Fibroblast of lung (primary cell): ENCODE data around the gene POTEM. TPM values are rescaled to one million over a fixed set of nuclear protein-coding genes. Genes with fewer than 3 reads are reported as not detected.
"Not testable (repeated sequence)": the region's sequence is repeated elsewhere in the genome, so short reads cannot be mapped to it uniquely, and the experiment has no call there.

Experiments used
- DNase-seq, 2 donors: peaks; one replicate each; pipeline versions ENCODE4 v3.0.0 to v3.0.0-alpha.2; 2010; ENCODE audit warnings: low read depth in 2 of 2
- H2AFZ ChIP-seq: 2 replicates; pipeline ENCODE4 v1.5.1; 2012; ENCODE audit warnings: low read length, control low read depth, inconsistent platforms
- H3K27ac ChIP-seq: 2 replicates; pipeline ENCODE4 v1.5.1; 2011; ENCODE audit warnings: low read length, control low read depth; ENCODE audit not compliant: insufficient read depth
- H3K27me3 ChIP-seq: 2 replicates; pipeline ENCODE4 v1.5.1; 2011; ENCODE audit warnings: mild to moderate bottlenecking, low read length; ENCODE audit not compliant: control insufficient read depth, insufficient read depth
- H3K36me3 ChIP-seq: 2 replicates; pipeline ENCODE4 v1.5.1; 2011; ENCODE audit warnings: low read length; ENCODE audit not compliant: control insufficient read depth, insufficient read depth
- H3K4me1 ChIP-seq: 2 replicates; pipeline ENCODE4 v1.5.1; 2011; ENCODE audit warnings: low read length; ENCODE audit not compliant: control insufficient read depth, insufficient read depth; ENCODE audit errors: extremely low read depth
- H3K4me2 ChIP-seq: 2 replicates; pipeline ENCODE4 v1.5.1; 2011; ENCODE audit warnings: low read length, control low read depth; ENCODE audit not compliant: insufficient read depth; ENCODE audit errors: extremely low read depth
- H3K4me3 ChIP-seq, 4 experiments: fragments of 200-600 bp in 1 of 4; sonication (generic) in 1 of 4; replicated peaks in 1 of 4; 2 replicates each; pipeline ENCODE4 v1.5.1; 2011 to 2016; ENCODE audit warnings: low read length in 4 of 4, low read depth in 3 of 4, mild to moderate bottlenecking in 3 of 4, control low read depth in 2 of 4, inconsistent platforms in 1 of 4, mixed read lengths in 1 of 4; ENCODE audit not compliant: insufficient read depth in 1 of 4; ENCODE audit errors: control extremely low read depth in 1 of 4
- H3K79me2 ChIP-seq: 2 replicates; pipeline ENCODE4 v1.5.1; 2012; ENCODE audit warnings: mild to moderate bottlenecking, low read length, inconsistent platforms; ENCODE audit not compliant: control insufficient read depth, insufficient read depth
- H3K9ac ChIP-seq: 2 replicates; pipeline ENCODE4 v1.5.1; 2011; ENCODE audit warnings: mild to moderate bottlenecking, low read length, control low read depth; ENCODE audit not compliant: insufficient read depth
- H3K9me3 ChIP-seq: 2 replicates; pipeline ENCODE4 v1.5.1; 2012; ENCODE audit warnings: low read depth, low read length; ENCODE audit not compliant: control insufficient read depth, insufficient read depth
- H4K20me1 ChIP-seq: 2 replicates; pipeline ENCODE4 v1.5.1; 2011; ENCODE audit warnings: low read length; ENCODE audit not compliant: control insufficient read depth, insufficient read depth; ENCODE audit errors: extremely low read depth
- polyA plus RNA-seq, 2 donors: library from polyadenylated mRNA; depleted of rRNA in 1 of 2; stranded (reverse) in 1 of 2; unstranded in 1 of 2; fragments of >200 nt; gene quantifications; 2 replicates each; pipeline ENCODE4 v1.2.1, GENCODE V29; 2011 to 2012; ENCODE audit warnings: missing spikeins in 1 of 2
- total RNA-seq: library from RNA; depleted of rRNA; stranded (reverse); fragments of >200 nt; gene quantifications from 2 replicates; pipeline ENCODE4 v1.2.1, GENCODE V29; 2014

The POTEM gene
- total and polyA plus RNA-seq, 2 donors (not counting 1 experiment from before 2014, with no cell fraction given) = not detected

DNA sequence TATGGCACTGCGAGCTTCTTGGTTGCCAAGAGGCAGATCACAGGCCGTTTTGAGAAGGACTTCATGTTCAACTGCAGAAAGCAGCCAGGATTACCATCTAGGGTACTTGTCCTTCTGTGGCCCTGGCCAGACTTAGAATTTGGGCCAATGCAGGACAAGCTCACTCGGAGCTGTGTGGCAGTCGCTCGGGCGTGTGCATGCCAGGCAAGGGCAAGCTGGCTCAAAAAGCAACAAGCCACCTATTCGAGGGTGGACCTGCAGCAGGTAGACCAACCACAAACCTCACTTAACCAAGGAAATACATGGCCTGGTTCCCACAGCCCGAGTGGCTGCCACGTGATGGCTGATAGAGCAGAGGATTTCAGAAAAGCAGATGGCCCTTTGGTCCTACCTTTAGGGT lies 39.3 kb downstream of the POTEM start:
- not testable (repeated sequence) for H4K20me1 ChIP-seq, DNase-seq, H3K4me1 ChIP-seq

DNA sequence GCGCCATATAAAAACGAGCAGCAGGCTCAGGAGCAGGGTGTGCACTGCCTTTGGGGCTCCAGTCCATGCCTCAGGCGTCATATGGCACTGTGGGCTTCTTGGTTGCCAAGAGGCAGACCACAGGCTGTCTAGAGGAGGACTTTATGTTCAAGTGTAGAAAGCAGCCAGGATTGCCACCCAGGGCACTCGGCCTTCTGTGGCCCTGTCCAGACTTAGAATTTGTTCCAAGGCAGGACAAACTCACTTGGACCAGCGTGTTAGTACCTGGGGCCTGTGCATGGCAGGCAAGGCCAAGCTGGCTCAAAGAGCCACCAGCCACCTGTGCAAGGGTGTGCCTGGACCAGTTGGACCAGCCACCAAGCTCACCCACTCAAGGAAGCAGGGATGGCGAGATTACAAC lies 40.4 kb downstream of the POTEM start:
- H3K4me2 ChIP-seq, DNase-seq, H3K9ac ChIP-seq, H3K79me2 ChIP-seq, H3K27ac ChIP-seq, H4K20me1 ChIP-seq, H3K4me3 ChIP-seq, H2AFZ ChIP-seq, H3K27me3 ChIP-seq, H3K4me1 ChIP-seq, H3K36me3 ChIP-seq, H3K9me3 ChIP-seq: not testable (repeated sequence)

More for the DNA sequence above, 39.3 kb downstream of the POTEM start:
- not testable (repeated sequence) for H3K27me3 ChIP-seq, H3K79me2 ChIP-seq, H3K27ac ChIP-seq, H3K9ac ChIP-seq, H3K9me3 ChIP-seq, H3K4me3 ChIP-seq, H2AFZ ChIP-seq, H3K36me3 ChIP-seq, H3K4me2 ChIP-seq

DNA sequence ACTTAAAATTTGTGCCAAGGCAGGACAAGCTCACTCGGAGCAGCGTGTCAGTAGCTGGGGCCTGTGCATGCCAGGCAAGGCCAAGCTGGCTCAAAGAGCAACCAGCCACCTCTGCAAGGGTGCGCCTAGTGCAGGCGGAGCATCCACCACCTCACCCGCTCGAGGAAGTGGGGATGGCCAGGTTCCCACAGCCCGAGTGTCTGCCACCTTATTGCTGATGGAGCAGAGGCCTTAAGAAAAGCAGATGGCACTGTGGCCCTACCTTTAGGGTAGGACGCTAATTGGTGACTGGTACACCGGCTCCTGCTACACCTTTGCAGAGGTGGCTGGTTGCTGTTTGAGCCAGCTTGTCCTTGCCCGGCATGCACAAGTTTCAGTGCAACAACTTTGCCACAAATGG lies 43.8 kb downstream of the POTEM start:
- H3K4me2 ChIP-seq, H3K4me3 ChIP-seq, H3K4me1 ChIP-seq, H3K27ac ChIP-seq, DNase-seq, H2AFZ ChIP-seq, H3K36me3 ChIP-seq, H4K20me1 ChIP-seq, H3K9ac ChIP-seq, H3K9me3 ChIP-seq, H3K79me2 ChIP-seq, H3K27me3 ChIP-seq: not testable (repeated sequence)

DNA sequence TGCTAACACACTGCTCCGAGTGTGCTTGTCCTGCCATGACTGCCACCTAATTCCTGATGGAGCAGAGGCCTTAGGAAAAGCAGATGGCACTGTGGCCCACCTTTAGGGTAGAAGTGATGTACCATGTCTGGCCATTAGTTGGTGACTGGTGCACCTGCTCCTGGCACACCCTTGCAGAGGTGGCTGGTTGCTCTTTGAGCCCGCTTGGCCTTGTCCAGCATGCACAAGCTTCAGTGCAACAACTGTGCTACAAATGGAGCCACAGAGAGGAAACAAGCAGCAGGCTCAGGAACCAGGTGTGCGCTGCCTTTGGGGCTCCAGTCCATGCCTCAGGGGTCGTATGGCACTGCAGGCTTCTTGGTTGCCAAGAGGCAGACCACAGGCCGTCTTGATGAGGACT lies 44.5 kb downstream of the POTEM start:
- not testable (repeated sequence) for DNase-seq

DNA sequence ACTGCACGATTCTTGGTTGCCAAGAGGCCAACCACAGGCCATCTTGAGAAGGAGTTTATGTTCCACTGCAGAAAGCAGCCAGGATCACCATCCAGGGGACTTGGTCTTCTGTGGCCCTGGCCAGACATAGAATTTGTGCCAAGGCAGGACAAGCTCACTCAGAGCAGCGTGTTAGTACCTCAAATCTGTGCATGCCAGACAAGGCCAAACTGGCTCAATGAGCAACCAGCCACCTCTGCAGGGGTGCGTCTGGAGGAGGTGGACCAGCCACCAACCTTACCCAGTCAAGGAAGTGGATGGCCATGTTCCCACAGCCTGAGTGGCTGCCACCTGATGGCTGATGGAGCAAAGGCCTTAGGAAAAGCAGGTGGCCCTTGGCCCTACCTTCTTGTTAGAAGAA lies 48.0 kb downstream of the POTEM start:
- not testable (repeated sequence) for H3K4me1 ChIP-seq, H3K9ac ChIP-seq, H3K27me3 ChIP-seq, H3K4me3 ChIP-seq, H3K36me3 ChIP-seq, H3K9me3 ChIP-seq, H3K79me2 ChIP-seq, H3K4me2 ChIP-seq, H3K27ac ChIP-seq, H2AFZ ChIP-seq, H4K20me1 ChIP-seq, DNase-seq

More for the DNA sequence above, 44.5 kb downstream of the POTEM start:
- not testable (repeated sequence) for H3K9ac ChIP-seq, H3K4me1 ChIP-seq, H3K79me2 ChIP-seq, H3K36me3 ChIP-seq, H3K27ac ChIP-seq, H2AFZ ChIP-seq, H3K4me2 ChIP-seq, H3K4me3 ChIP-seq, H3K9me3 ChIP-seq, H4K20me1 ChIP-seq, H3K27me3 ChIP-seq

DNA sequence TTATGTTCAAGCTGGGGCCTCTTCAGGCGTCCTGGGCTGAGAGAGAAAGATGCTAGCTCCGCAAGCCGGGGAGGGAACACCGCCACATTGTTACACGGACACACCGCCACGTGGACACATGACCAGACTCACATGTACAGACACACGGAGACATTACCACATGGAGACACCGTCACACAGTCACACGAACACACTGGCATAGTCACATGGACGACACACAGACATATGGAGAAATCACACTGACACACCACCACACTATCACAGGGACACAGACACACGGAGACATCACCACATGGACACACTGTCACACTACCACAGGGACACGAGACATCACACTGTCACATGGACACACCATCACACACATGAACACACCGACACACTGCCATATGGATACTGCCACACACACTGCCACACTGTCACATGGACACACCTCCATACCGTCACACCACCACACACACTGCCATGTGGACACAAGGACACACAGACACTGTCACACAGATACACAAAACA lies 57.9 kb downstream of the POTEM start:
- H2AFZ ChIP-seq, H3K27ac ChIP-seq, DNase-seq, H3K9me3 ChIP-seq, H3K4me3 ChIP-seq, H3K27me3 ChIP-seq, H3K36me3 ChIP-seq, H3K4me1 ChIP-seq, H3K4me2 ChIP-seq, H3K9ac ChIP-seq, H4K20me1 ChIP-seq, H3K79me2 ChIP-seq: not testable (repeated sequence)

DNA sequence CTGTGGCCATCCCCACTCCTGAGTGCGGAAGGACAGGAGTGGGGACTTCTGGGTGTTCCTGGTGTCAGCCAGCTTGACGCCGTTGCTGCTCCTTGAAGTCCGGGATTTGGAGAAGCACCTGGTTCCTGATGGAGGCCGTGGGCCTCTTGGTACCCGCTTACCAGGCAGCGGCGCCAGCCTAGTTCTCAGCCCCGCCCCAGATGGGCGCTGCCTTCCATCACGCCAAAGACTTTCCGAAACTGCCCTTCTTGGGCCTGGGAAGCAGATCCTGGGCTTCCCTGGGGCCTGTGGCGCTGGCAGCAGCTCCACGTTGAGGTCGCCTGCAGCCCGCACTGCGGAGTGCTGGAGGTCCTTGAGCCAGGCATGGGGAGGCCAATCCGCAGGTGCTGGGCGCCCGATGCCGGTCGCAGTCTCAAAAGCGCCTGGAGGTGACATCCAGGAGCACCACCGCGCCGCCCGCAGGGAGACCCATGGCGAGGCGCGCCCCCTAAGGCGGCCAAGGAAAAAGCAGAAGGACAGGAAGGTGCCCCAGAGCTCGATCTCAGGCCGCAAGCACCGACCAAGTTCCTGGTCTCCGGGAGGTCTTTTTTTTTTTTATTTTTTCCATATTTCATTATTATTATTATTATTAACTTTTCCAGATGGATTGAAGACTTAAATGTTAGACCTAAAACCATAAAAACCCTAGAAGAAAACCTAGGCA lies 59.6 kb downstream of the POTEM start:
- DNase-seq, H3K4me2 ChIP-seq, H3K9ac ChIP-seq, H3K9me3 ChIP-seq, H3K27me3 ChIP-seq, H4K20me1 ChIP-seq, H3K79me2 ChIP-seq, H2AFZ ChIP-seq, H3K27ac ChIP-seq, H3K4me3 ChIP-seq, H3K4me1 ChIP-seq, H3K36me3 ChIP-seq: not testable (repeated sequence)
